DND-41 (cell line): ENCODE data around the gene CCDC107.

Experiments
- ATAC-seq: fragments of 200-7000 bp; cut with Tn5 transposase; 3 replicates; pipeline ENCODE4 v1.9.1; 2021; ENCODE audit warnings: low read depth; ENCODE audit not compliant: insufficient read depth
- DNase-seq: peaks from one replicate; pipeline ENCODE4 v3.0.0-alpha.2; 2020
- H2AFZ ChIP-seq: 2 replicates; pipeline ENCODE4 v1.6.0; 2012; ENCODE audit warnings: low read depth, low read length
- H3K27ac ChIP-seq: 2 replicates; pipeline ENCODE4 v1.5.1; 2012; ENCODE audit warnings: low read length, inconsistent platforms
- H3K27me3 ChIP-seq: fragments of 200-600 bp; sonication (generic); 2 replicates; pipeline ENCODE4 v1.6.0; 2012; ENCODE audit warnings: low read length, mild to moderate bottlenecking, inconsistent platforms; ENCODE audit not compliant: insufficient read depth, poor library complexity
- H3K36me3 ChIP-seq: 2 replicates; pipeline ENCODE4 v1.5.1; 2012; ENCODE audit warnings: low read length, inconsistent platforms; ENCODE audit not compliant: insufficient read depth
- H3K4me1 ChIP-seq: 2 replicates; pipeline ENCODE4 v1.5.1; 2012; ENCODE audit warnings: mild to moderate bottlenecking, low read length; ENCODE audit not compliant: insufficient read depth
- H3K4me2 ChIP-seq: 2 replicates; pipeline ENCODE4 v1.6.0; 2012; ENCODE audit warnings: mild to moderate bottlenecking, moderate library complexity, low read length, inconsistent platforms; ENCODE audit not compliant: insufficient read depth
- H3K4me3 ChIP-seq, 2 experiments: fragments of 200-600 bp in 1 of 2; shearing (Covaris generic) in 1 of 2; 2 replicates each; pipeline ENCODE4 v1.5.1; 2012 to 2016; ENCODE audit warnings: inconsistent platforms in 2 of 2, low read length in 2 of 2, mild to moderate bottlenecking in 2 of 2, low read depth in 1 of 2, moderate library complexity in 1 of 2
- H3K79me2 ChIP-seq: 2 replicates; pipeline ENCODE4 v1.6.0; 2012; ENCODE audit warnings: low read length, inconsistent platforms; ENCODE audit not compliant: insufficient read depth
- H3K9ac ChIP-seq: 2 replicates; pipeline ENCODE4 v1.6.0; 2012; ENCODE audit warnings: low read depth, mild to moderate bottlenecking, inconsistent platforms, low read length, moderate library complexity
- H3K9me3 ChIP-seq: 2 replicates; pipeline ENCODE4 v1.5.1; 2012; ENCODE audit warnings: low read length, moderate library complexity, mild to moderate bottlenecking, inconsistent platforms; ENCODE audit not compliant: insufficient read depth, severe bottlenecking
- H4K20me1 ChIP-seq: 2 replicates; pipeline ENCODE4 v1.6.0; 2012; ENCODE audit warnings: low read length; ENCODE audit not compliant: insufficient read depth
- EZH2 ChIP-seq: IDR thresholded peaks from 3 replicates; pipeline ENCODE4 v1.6.1; 2012; ENCODE audit warnings: borderline replicate concordance, low read depth, mild to moderate bottlenecking, moderate library complexity, low read length, inconsistent platforms; ENCODE audit not compliant: severe bottlenecking
- TF ChIP-seq, protein P1 (sequence below): IDR thresholded peaks from 2 replicates; pipeline ENCODE4 v1.5.1; 2012; ENCODE audit warnings: borderline replicate concordance, low read length, moderate library complexity, mild to moderate bottlenecking; ENCODE audit not compliant: poor library complexity, severe bottlenecking; ENCODE audit errors: extremely low read depth

Gene CCDC107

DNA sequence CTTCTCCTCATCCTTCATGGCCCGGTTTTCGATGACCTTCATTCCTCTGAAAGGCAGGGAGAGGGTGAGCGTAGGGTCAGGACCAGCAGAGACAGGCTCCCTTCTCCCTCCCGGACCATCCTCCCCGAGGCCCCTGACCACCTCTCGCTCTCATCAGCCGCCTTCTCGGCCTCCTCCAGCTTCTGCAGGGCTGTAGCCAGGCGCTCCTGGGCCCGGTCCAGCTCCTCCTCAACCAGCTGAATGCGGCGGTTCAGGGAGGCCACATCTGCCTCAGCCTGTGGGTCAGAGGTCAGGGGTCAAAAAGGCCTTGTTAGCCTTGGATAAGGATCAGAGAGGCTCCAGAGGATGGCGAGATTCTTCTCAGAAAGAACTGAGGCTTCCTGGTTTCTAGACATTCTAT lies 27.4 kb downstream of the CCDC107 start:
- Histone ChIP-seq H3K27ac (no peak overlapping the region), H3K79me2 (peaks cover 5% of the 10 kb centered on the region), H2AFZ (no peak overlapping the region), H3K4me2 (no peak overlapping the region), H3K27me3 (no peaks in the 10 kb centered on the region), H4K20me1 (no peaks in the 10 kb centered on the region; the same call in 1 of the 2 replicates), H3K4me1 (peaks cover 21% of the 10 kb centered on the region), H3K9me3 (no peaks in the 10 kb centered on the region), H3K4me3 (no peak overlapping the region), H3K36me3 (peaks cover 48% of the 10 kb centered on the region), H3K9ac (no peak overlapping the region)
- ATAC-seq (no peak), DNase-seq (no peak)
- no peak for TF ChIP-seq EZH2
- TF ChIP-seq, protein P1, sequence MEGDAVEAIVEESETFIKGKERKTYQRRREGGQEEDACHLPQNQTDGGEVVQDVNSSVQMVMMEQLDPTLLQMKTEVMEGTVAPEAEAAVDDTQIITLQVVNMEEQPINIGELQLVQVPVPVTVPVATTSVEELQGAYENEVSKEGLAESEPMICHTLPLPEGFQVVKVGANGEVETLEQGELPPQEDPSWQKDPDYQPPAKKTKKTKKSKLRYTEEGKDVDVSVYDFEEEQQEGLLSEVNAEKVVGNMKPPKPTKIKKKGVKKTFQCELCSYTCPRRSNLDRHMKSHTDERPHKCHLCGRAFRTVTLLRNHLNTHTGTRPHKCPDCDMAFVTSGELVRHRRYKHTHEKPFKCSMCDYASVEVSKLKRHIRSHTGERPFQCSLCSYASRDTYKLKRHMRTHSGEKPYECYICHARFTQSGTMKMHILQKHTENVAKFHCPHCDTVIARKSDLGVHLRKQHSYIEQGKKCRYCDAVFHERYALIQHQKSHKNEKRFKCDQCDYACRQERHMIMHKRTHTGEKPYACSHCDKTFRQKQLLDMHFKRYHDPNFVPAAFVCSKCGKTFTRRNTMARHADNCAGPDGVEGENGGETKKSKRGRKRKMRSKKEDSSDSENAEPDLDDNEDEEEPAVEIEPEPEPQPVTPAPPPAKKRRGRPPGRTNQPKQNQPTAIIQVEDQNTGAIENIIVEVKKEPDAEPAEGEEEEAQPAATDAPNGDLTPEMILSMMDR, result no peak

DNA sequence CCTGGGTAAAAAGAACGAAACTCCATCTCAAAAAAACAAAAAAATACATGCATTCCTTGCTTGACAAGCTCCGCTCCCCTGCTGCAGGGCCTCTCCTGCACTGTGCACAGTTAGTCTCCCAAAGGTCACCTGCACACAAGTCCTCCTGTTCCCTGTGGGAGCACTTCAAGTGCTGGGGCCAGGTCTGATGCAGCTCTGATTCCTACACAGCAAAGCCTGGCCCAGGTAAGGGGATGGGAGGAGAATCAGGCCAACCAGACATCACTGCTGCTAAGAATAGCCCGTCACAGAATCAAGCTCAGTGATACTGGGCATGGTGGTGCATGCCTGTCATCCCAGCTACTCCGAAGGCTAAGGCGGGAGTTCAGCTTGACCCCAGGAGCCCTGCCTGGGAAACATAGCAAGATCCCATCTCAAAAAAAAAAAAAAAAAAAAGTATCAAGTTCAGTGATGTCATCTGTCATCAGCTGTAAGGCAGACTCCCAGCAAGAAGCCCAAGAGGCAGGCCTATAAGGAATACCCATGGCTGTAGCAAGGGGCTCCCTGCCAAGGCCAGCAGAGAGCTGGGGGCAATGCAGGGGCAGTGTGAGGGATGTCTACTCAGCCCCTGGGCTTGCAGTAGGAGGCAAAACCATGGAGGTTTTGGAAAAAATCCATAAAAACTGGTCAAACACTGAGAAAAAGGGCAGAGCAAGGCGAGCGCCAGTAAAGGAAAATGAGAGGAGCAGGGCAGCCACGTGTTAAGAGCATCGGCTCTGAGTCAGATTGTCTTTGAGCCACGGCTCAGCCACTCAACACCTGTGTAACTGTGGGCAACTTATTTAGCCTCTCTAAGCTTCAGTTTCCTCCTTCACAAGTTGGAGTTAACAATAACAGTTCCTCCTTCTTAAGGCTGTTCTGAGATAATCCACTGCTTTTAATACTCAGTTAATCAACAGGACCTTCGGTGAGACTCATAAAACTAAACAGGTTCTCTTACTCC lies 28.4 kb downstream of the CCDC107 start:
- ATAC-seq (no peak), DNase-seq (no peak)
- Histone ChIP-seq H3K4me2 (no peak overlapping the region), H3K4me3 (no peak overlapping the region), H3K36me3 (peaks cover 48% of the 10 kb centered on the region), H3K9me3 (no peaks in the 10 kb centered on the region), H3K79me2 (peaks cover 5% of the 10 kb centered on the region), H2AFZ (no peak overlapping the region), H3K9ac (no peak overlapping the region), H3K4me1 (peaks cover 27% of the 10 kb centered on the region), H4K20me1 (no peaks in the 10 kb centered on the region; the same call in 1 of the 2 replicates), H3K27ac (no peak overlapping the region), H3K27me3 (no peaks in the 10 kb centered on the region)
- TF ChIP-seq EZH2, result no peak
- TF ChIP-seq, protein P1, result no peak

DNA sequence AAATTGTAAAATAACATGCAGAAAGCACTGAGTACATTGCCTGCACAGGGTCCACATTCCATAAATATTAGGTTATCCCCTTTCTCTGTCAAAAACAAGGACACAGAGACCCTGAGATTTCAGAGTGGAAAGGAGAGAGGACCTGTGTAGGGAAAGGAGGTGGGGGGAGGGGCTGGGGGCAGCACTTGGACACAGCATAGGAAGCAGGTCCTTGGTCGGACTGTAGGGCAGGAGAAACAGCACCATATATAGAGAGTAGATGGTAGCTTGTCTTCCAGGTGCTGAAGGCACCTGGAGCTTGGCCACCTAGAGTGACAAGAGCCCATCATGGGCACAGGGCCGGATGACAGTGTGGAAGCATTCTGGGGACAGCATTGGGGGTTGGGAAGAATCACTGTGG lies 29.2 kb downstream of the CCDC107 start:
- ATAC-seq, result no peak
- Histone ChIP-seq H3K9ac (no peak overlapping the region), H3K4me2 (no peak overlapping the region), H3K4me3 (no peak overlapping the region), H3K36me3 (peaks cover 48% of the 10 kb centered on the region), H3K27me3 (no peaks in the 10 kb centered on the region), H4K20me1 (no peaks in the 10 kb centered on the region), H3K4me1 (peaks cover 30% of the 10 kb centered on the region), H3K9me3 (no peaks in the 10 kb centered on the region), H3K79me2 (peaks cover 5% of the 10 kb centered on the region), H2AFZ (no peak overlapping the region), H3K27ac (no peak overlapping the region)
- TF ChIP-seq, protein P1, result no peak
- TF ChIP-seq EZH2, result no peak
- DNase-seq, result no peak
